IMR-90 (cell line): ENCODE data around the gene ASPRV1.

Experiments
- BHLHE40 ChIP-seq: fragments of 150-350 bp; IDR thresholded peaks from 2 replicates; pipeline ENCODE4 v1.6.1; 2016; ENCODE audit warnings: mild to moderate bottlenecking, low read depth, low read length
- MXI1 ChIP-seq: IDR thresholded peaks from 2 replicates; pipeline ENCODE4 v1.6.1; 2012; ENCODE audit warnings: low read depth, mild to moderate bottlenecking, low read length, moderate library complexity, borderline replicate concordance
- POLR2A ChIP-seq: IDR thresholded peaks from 2 replicates; pipeline ENCODE4 v1.6.1; 2012; ENCODE audit warnings: mild to moderate bottlenecking, low read depth, low read length
- RFX5 ChIP-seq: IDR thresholded peaks from 2 replicates; pipeline ENCODE4 v1.8.0; 2012; ENCODE audit warnings: low read depth, mild to moderate bottlenecking, low read length, moderate library complexity
- TF ChIP-seq, protein P1 (sequence below): conservative IDR thresholded peaks from 2 replicates; pipeline ENCODE4 v1.5.1; 2012; ENCODE audit warnings: mild to moderate bottlenecking, low read depth, low read length, improper control_type of control experiment

DNA sequence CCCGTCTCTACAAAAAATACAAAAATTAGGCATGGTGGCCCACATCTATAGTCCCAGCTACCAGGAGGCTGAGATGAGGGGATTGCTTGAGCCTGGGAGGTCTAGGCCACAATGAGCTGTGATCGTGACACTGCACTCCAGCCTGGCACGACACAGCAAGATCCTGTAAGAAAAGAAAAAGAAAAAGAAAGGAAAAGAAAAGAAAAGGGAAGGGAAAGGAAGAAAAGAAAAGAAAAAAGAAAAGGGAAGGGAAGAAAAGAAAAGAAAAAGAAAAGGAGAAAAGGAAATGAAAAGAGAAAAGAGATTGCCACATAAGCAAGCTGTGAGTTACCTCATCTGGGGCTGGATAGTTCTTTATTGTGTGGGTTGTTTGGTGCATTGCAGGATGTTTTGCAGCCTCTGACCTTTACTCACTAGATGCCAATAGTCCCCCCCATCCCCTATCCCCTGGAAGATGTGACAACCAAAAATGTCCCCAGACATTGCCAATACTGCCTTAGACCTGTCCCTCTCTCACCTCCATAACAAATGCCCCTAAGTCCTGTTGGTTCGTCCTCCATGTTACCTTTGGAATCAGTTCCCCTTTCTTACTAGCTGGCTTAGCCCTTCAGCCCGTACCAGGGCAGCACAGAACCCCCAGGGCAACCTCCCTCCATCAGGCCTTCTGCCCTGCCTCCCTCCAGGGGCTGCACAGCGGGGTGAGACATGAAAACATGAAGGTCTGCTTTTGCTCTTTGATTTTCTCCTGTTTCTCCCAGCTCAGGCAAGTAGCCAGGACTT lies 8.9 kb downstream of the ASPRV1 start:
- TF ChIP-seq BHLHE40 (no peak), POLR2A (no peak), MXI1 (no peak), RFX5 (no peak)
- TF ChIP-seq, protein P1, sequence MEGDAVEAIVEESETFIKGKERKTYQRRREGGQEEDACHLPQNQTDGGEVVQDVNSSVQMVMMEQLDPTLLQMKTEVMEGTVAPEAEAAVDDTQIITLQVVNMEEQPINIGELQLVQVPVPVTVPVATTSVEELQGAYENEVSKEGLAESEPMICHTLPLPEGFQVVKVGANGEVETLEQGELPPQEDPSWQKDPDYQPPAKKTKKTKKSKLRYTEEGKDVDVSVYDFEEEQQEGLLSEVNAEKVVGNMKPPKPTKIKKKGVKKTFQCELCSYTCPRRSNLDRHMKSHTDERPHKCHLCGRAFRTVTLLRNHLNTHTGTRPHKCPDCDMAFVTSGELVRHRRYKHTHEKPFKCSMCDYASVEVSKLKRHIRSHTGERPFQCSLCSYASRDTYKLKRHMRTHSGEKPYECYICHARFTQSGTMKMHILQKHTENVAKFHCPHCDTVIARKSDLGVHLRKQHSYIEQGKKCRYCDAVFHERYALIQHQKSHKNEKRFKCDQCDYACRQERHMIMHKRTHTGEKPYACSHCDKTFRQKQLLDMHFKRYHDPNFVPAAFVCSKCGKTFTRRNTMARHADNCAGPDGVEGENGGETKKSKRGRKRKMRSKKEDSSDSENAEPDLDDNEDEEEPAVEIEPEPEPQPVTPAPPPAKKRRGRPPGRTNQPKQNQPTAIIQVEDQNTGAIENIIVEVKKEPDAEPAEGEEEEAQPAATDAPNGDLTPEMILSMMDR: no peak
